Uterus (tissue), 2 donors: ENCODE data around the gene XYLT1.

Experiments used
- CTCF ChIP-seq, 4 experiments: fragments of 200-600 bp in 2 of 4; fragments of 450-650 bp in 2 of 4; sonication (generic) in 2 of 4; IDR thresholded peaks; one replicate each; pipeline ENCODE4 v1.5.1; 2016 to 2019; ENCODE audit warnings: antibody characterized with exemption in 4 of 4, mild to moderate bottlenecking in 2 of 4, moderate library complexity in 1 of 4
- POLR2A ChIP-seq, 2 donors: fragments of 450-650 bp; IDR thresholded peaks; one replicate each; pipeline ENCODE4 v1.6.1; 2016; ENCODE audit warnings: antibody characterized with exemption in 2 of 2, mild to moderate bottlenecking in 1 of 2, moderate library complexity in 1 of 2

GRCh38 chr16:17463335-17463734, 7.4 kb downstream of the XYLT1 start:
- TF ChIP-seq CTCF (IDR thresholded peaks at IDR 0.05) (no peak), POLR2A (IDR thresholded peaks at IDR 0.05) (no peak)
